OCI-LY1 (cell line): ENCODE measurements around the gene CD19.

Experiments
- H2AFZ ChIP-seq: fragments of 200-600 bp; sonication (generic), shearing (Covaris generic); 2 replicates; pipeline ENCODE4 v1.6.0; 2014; ENCODE audit warnings: antibody characterized with exemption, mild to moderate bottlenecking, low read length
- H3F3A ChIP-seq: fragments of 200-600 bp; sonication (generic), shearing (Covaris generic); 2 replicates; pipeline ENCODE4 v1.6.0; 2014; ENCODE audit warnings: mild to moderate bottlenecking, antibody characterized with exemption, low read length, moderate library complexity; ENCODE audit not compliant: insufficient read depth
- H3K27ac ChIP-seq: fragments of 200-600 bp; sonication (generic); 2 replicates; pipeline ENCODE4 v1.5.1; 2014; ENCODE audit warnings: low read length, mixed run types, mild to moderate bottlenecking, low read depth; ENCODE audit not compliant: poor library complexity, severe bottlenecking
- H3K27me3 ChIP-seq: fragments of 200-600 bp; sonication (generic); 2 replicates; pipeline ENCODE4 v1.6.0; 2014; ENCODE audit warnings: antibody characterized with exemption, mild to moderate bottlenecking, low read length, moderate library complexity; ENCODE audit not compliant: insufficient read depth
- H3K36me3 ChIP-seq: fragments of 200-600 bp; sonication (generic); 2 replicates; pipeline ENCODE4 v1.6.1; 2014; ENCODE audit warnings: mild to moderate bottlenecking, antibody characterized with exemption, low read length, moderate library complexity, mixed read lengths; ENCODE audit not compliant: insufficient read depth
- H3K4me1 ChIP-seq: fragments of 200-600 bp; sonication (generic); 2 replicates; pipeline ENCODE4 v1.5.1; 2014; ENCODE audit warnings: mild to moderate bottlenecking, low read length, moderate library complexity; ENCODE audit not compliant: insufficient read depth, severe bottlenecking
- H3K4me2 ChIP-seq: fragments of 200-600 bp; sonication (generic), shearing (Covaris generic); 2 replicates; pipeline ENCODE4 v1.6.1; 2014; ENCODE audit warnings: low read length
- H3K4me3 ChIP-seq: fragments of 200-600 bp; sonication (generic); 2 replicates; pipeline ENCODE4 v1.5.1; 2014; ENCODE audit warnings: low read length, low read depth, mild to moderate bottlenecking, mixed read lengths; ENCODE audit not compliant: poor library complexity, severe bottlenecking
- H3K79me2 ChIP-seq: fragments of 200-600 bp; shearing (Covaris generic); 2 replicates; pipeline ENCODE4 v1.6.1; 2016; ENCODE audit warnings: mixed run types, low read length, mixed read lengths; ENCODE audit not compliant: insufficient read depth
- H3K9ac ChIP-seq: fragments of 200-600 bp; sonication (generic), shearing (Covaris generic); 2 replicates; pipeline ENCODE4 v1.6.1; 2014; ENCODE audit warnings: mild to moderate bottlenecking, low read length, mixed read lengths
- H3K9me2 ChIP-seq: fragments of 200-600 bp; sonication (generic), shearing (Covaris generic); 2 replicates; pipeline ENCODE4 v1.6.1; 2014; ENCODE audit warnings: low read depth, mild to moderate bottlenecking, low read length, mixed read lengths
- H3K9me3 ChIP-seq: fragments of 200-600 bp; shearing (Covaris generic); 2 replicates; pipeline ENCODE4 v1.6.1; 2014; ENCODE audit warnings: low read length, mixed read lengths
- H4K20me1 ChIP-seq: fragments of 200-600 bp; sonication (generic), shearing (Covaris generic); 2 replicates; pipeline ENCODE4 v1.6.0; 2016; ENCODE audit warnings: mild to moderate bottlenecking, low read length; ENCODE audit not compliant: insufficient read depth
- EZH2 ChIP-seq: fragments of 200-600 bp; sonication (generic), shearing (Covaris generic); IDR thresholded peaks from 2 replicates; pipeline ENCODE4 v1.8.0; 2017; ENCODE audit warnings: borderline replicate concordance, mixed run types, mild to moderate bottlenecking, antibody characterized with exemption, low read length, moderate library complexity, mixed read lengths
- TF ChIP-seq, protein P1 (sequence below): fragments of 200-600 bp; sonication (generic), shearing (Covaris generic); IDR thresholded peaks from 2 replicates; pipeline ENCODE4 v1.5.1; 2017; ENCODE audit warnings: mild to moderate bottlenecking, antibody characterized with exemption, low read length, moderate library complexity, mixed read lengths

Gene CD19

DNA sequence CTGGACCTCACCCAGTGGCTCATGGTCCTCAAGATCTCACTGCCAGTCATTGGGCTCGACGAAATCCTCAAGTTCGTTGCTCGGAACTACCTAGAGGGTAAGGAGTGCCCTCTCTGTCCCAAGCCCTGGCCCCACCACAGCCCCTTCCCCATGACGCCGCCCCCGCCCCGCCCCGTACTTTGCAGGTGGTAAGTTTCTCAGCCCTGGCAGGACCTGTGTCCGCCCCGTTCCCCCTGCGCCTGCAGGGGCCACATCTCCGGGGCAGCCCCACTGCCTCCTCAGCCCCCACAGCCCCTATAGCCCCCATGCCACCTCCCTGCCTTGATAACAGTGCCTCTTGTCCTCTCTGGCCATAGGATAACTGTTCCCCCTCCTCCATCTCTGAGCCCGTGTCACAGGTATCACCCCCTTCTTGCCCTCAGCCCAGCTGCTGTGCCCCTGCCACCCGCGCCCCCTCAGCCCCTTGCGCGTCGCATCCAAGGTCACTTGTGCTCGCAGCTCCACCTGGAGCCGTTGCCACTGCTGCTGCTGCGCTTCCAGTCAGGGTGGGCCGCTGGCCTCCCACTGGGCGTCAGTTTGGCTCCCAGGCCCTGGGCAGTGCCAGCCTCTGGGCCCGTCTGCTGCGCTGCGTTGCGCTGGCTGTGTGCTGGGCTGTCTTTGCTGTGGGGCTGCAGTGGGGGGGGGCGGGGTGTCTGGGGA, 28.3 kb upstream of the CD19 start:
- Histone ChIP-seq H3K4me2 (no peak overlapping the region), H3K27me3 (no peaks in the 10 kb centered on the region), H3K9me2 (no peaks in the 10 kb centered on the region), H3K4me1 (no peaks in the 10 kb centered on the region), H3K27ac (no peak overlapping the region), H2AFZ (no peak overlapping the region), H3K9ac (no peak overlapping the region), H3K79me2 (no peaks in the 10 kb centered on the region), H3K9me3 (no peaks in the 10 kb centered on the region), H3K4me3 (no peak overlapping the region), H3F3A (no peaks in the 10 kb centered on the region), H3K36me3 (peaks cover 13% of the 10 kb centered on the region), H4K20me1 (no peaks in the 10 kb centered on the region)
- no peak for TF ChIP-seq EZH2
- TF ChIP-seq, protein P1, sequence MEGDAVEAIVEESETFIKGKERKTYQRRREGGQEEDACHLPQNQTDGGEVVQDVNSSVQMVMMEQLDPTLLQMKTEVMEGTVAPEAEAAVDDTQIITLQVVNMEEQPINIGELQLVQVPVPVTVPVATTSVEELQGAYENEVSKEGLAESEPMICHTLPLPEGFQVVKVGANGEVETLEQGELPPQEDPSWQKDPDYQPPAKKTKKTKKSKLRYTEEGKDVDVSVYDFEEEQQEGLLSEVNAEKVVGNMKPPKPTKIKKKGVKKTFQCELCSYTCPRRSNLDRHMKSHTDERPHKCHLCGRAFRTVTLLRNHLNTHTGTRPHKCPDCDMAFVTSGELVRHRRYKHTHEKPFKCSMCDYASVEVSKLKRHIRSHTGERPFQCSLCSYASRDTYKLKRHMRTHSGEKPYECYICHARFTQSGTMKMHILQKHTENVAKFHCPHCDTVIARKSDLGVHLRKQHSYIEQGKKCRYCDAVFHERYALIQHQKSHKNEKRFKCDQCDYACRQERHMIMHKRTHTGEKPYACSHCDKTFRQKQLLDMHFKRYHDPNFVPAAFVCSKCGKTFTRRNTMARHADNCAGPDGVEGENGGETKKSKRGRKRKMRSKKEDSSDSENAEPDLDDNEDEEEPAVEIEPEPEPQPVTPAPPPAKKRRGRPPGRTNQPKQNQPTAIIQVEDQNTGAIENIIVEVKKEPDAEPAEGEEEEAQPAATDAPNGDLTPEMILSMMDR, result no peak

DNA sequence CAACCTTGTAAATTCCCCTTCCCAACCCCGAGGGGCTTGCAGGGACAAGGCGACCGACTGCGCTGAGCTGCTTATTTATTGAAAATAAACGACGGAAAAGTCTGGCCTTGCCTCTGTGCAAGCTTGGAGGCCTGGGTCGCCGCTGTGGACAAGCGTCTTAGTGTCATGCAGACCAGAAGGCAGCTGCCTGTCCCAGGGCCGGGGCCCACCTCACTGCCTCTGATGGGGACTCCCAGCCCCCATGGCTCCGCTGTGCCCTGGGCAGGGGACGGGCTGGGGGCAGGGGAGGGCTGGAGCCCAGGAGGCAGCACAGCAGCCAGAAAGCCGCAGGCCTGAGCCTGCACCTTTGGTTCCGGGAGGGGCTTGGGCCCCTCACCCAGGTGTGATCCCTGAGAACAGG, 27.4 kb upstream of the CD19 start:
- H3K4me3 ChIP-seq, result no peak overlapping the region
- TF ChIP-seq, protein P1, result no peak
- TF ChIP-seq EZH2, result no peak
- no peaks in the 10 kb centered on the region for H3K79me2 ChIP-seq
- no peak overlapping the region for H3K27ac ChIP-seq
- H2AFZ ChIP-seq, result no peak overlapping the region
- H3K36me3 ChIP-seq, result peaks cover 15% of the 10 kb centered on the region
- no peaks in the 10 kb centered on the region for H3K9me3 ChIP-seq
- no peak overlapping the region for H3K4me2 ChIP-seq
- no peaks in the 10 kb centered on the region for H3K9me2 ChIP-seq
- H3K27me3 ChIP-seq, result no peaks in the 10 kb centered on the region
- no peaks in the 10 kb centered on the region for H3K4me1 ChIP-seq
- no peaks in the 10 kb centered on the region for H4K20me1 ChIP-seq
- H3K9ac ChIP-seq, result no peak overlapping the region
- H3F3A ChIP-seq, result no peaks in the 10 kb centered on the region

DNA sequence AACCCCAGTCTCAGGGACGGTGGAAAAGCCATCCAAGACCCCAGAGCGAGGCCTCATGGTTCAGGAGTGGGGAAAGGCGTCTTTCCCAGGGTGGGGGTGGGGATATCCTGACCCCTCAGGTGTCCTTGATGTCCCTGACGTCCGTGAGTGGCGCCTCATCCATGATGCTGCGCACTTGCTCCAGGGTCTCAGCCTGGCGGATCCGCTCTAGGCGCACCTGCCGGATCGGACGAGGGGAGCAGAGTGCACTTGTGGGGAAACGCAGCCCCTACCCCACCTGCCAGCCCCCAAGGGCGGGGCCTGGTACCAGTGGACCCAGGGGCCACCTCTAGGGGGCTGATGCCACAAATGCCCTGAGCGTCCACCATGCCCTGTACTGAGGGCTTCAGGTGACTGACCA, 26.9 kb upstream of the CD19 start:
- peaks cover 15% of the 10 kb centered on the region for H3K36me3 ChIP-seq
- H2AFZ ChIP-seq, result no peak overlapping the region
- H3K27me3 ChIP-seq, result no peaks in the 10 kb centered on the region
- H3K9me2 ChIP-seq, result no peaks in the 10 kb centered on the region
- TF ChIP-seq EZH2, result no peak
- TF ChIP-seq, protein P1, result no peak
- H3F3A ChIP-seq, result no peaks in the 10 kb centered on the region
- H3K27ac ChIP-seq, result no peak overlapping the region
- no peak overlapping the region for H3K4me2 ChIP-seq
- no peaks in the 10 kb centered on the region for H4K20me1 ChIP-seq
- H3K9ac ChIP-seq, result no peak overlapping the region
- H3K79me2 ChIP-seq, result no peaks in the 10 kb centered on the region
- no peak overlapping the region for H3K4me3 ChIP-seq
- H3K9me3 ChIP-seq, result no peaks in the 10 kb centered on the region
- no peaks in the 10 kb centered on the region for H3K4me1 ChIP-seq
